Stimulated activated naive B cell treated with anti-CD40 and anti-IgM and Interleukin-4, amounts not matched to agents 10 μg/mL and 1 μg/mL and 100 μg/mL, for 72 hours (primary cell): Measurements from ENCODE around the gene SEMA6D.

Experiments used
- ATAC-seq, 2 donors: fragments of 150-1000 bp; cut with Tn5 transposase; replicated peaks; 2 replicates each; pipeline ENCODE4 v1.10.0; 2021; ENCODE audit warnings: moderate library complexity in 1 of 2
- DNase-seq: peaks from one replicate; pipeline ENCODE4 v3.0.0; 2021
- H3K27ac Mint-ChIP-seq: one replicate; pipeline ENCODE4 v1.8.0; 2022; ENCODE audit warnings: mild to moderate bottlenecking, mixed read lengths
- H3K27me3 Mint-ChIP-seq, 2 donors: one replicate each; pipeline ENCODE4 v1.8.0; 2022; ENCODE audit warnings: mixed read lengths in 2 of 2
- H3K36me3 Mint-ChIP-seq, 2 donors: one replicate each; pipeline ENCODE4 v1.8.0; 2022; ENCODE audit warnings: mixed read lengths in 2 of 2, mild to moderate bottlenecking in 1 of 2
- H3K4me1 Mint-ChIP-seq, 2 donors: one replicate each; pipeline ENCODE4 v1.8.0; 2022; ENCODE audit warnings: mixed read lengths in 2 of 2, mild to moderate bottlenecking in 1 of 2
- H3K4me3 Mint-ChIP-seq, 2 donors: one replicate each; pipeline ENCODE4 v1.8.0; 2022; ENCODE audit warnings: mild to moderate bottlenecking in 2 of 2, mixed read lengths in 2 of 2, moderate library complexity in 1 of 2
- H3K9me3 Mint-ChIP-seq, 2 donors: one replicate each; pipeline ENCODE4 v1.8.0; 2022; ENCODE audit warnings: mixed read lengths in 2 of 2, mild to moderate bottlenecking in 1 of 2

Gene SEMA6D

GRCh38 chr15:47717036-47717612 lies at the start of gene SEMA6D:
Gene SEMA6D (plus strand): TSS chr15:47717505. CDS start chr15:47759799, 42,294 bp downstream.
- no peaks in the 10 kb centered on the region for H3K9me3 Mint-ChIP-seq
- H3K27me3 Mint-ChIP-seq = peaks cover 49 to 58% of the 10 kb centered on the region in 2 donors
- H3K4me1 Mint-ChIP-seq = peaks cover 7% of the 10 kb centered on the region in 2 donors
- no peak for ATAC-seq
- no peak for DNase-seq
- no peak within 1 kb of the TSS for H3K27ac Mint-ChIP-seq
- peak within 1 kb of the TSS; percentile 37 to 43 for H3K4me3 Mint-ChIP-seq
- no peaks in the 10 kb centered on the region for H3K36me3 Mint-ChIP-seq

- Mint-ChIP-seq H3K27ac (no peak overlapping the region), H3K36me3 (no peaks in the 10 kb centered on the region), H3K9me3 (peaks cover 0 to 1% of the 10 kb centered on the region in 2 donors), H3K27me3 (peaks cover 0 to 5% of the 10 kb centered on the region in 2 donors), H3K4me3 (no peak overlapping the region), H3K4me1 (no peaks in the 10 kb centered on the region)
- DNase-seq (no peak), ATAC-seq (no peak)
Observed at GRCh38 chr15:47669221-47669620, 48.1 kb upstream of the SEMA6D start.

- no peak overlapping the region for H3K4me3 Mint-ChIP-seq
- H3K4me1 Mint-ChIP-seq = no peaks in the 10 kb centered on the region
- ATAC-seq = no peak
- H3K9me3 Mint-ChIP-seq = no peaks in the 10 kb centered on the region
- DNase-seq = no peak
- H3K36me3 Mint-ChIP-seq = no peaks in the 10 kb centered on the region
- H3K27me3 Mint-ChIP-seq = peaks cover 0 to 5% of the 10 kb centered on the region in 2 donors
- H3K27ac Mint-ChIP-seq = no peak overlapping the region
Observed at GRCh38 chr15:47670365-47670764, 46.9 kb upstream of the SEMA6D start.

- Mint-ChIP-seq H3K4me3 (no peak overlapping the region), H3K36me3 (no peaks in the 10 kb centered on the region), H3K9me3 (no peaks in the 10 kb centered on the region), H3K27ac (no peak overlapping the region), H3K27me3 (peaks cover 0 to 5% of the 10 kb centered on the region in 2 donors), H3K4me1 (no peaks in the 10 kb centered on the region)
- DNase-seq = no peak
- ATAC-seq = no peak
Observed at GRCh38 chr15:47673232-47673761, 44.0 kb upstream of the SEMA6D start.

- H3K36me3 Mint-ChIP-seq = no peaks in the 10 kb centered on the region
- no peak for ATAC-seq
- H3K4me3 Mint-ChIP-seq = no peak overlapping the region
- no peak overlapping the region for H3K27ac Mint-ChIP-seq
- DNase-seq = no peak
- no peaks in the 10 kb centered on the region for H3K4me1 Mint-ChIP-seq
- H3K27me3 Mint-ChIP-seq = peaks cover 0 to 5% of the 10 kb centered on the region in 2 donors
- no peaks in the 10 kb centered on the region for H3K9me3 Mint-ChIP-seq
Observed at GRCh38 chr15:47674586-47675232, 42.6 kb upstream of the SEMA6D start.

- H3K36me3 Mint-ChIP-seq = no peaks in the 10 kb centered on the region
- H3K9me3 Mint-ChIP-seq = no peaks in the 10 kb centered on the region
- ATAC-seq (no peak), DNase-seq (no peak)
- H3K4me1 Mint-ChIP-seq = no peaks in the 10 kb centered on the region
- H3K4me3 Mint-ChIP-seq = no peak overlapping the region
- no peak overlapping the region for H3K27ac Mint-ChIP-seq
- peaks cover 0 to 5% of the 10 kb centered on the region in 2 donors for H3K27me3 Mint-ChIP-seq
Observed at GRCh38 chr15:47675735-47676134, 41.6 kb upstream of the SEMA6D start.

- DNase-seq (no peak), ATAC-seq (no peak)
- no peaks in the 10 kb centered on the region for H3K4me1 Mint-ChIP-seq
- no peak overlapping the region for H3K4me3 Mint-ChIP-seq
- H3K9me3 Mint-ChIP-seq = no peaks in the 10 kb centered on the region
- H3K36me3 Mint-ChIP-seq = no peaks in the 10 kb centered on the region
- no peak overlapping the region for H3K27ac Mint-ChIP-seq
- H3K27me3 Mint-ChIP-seq = no peaks in the 10 kb centered on the region
Observed at GRCh38 chr15:47678040-47678439, 39.3 kb upstream of the SEMA6D start.

GRCh38 chr15:47682661-47683060 lies 34.6 kb upstream of the SEMA6D start:
- no peaks in the 10 kb centered on the region for H3K4me1 Mint-ChIP-seq
- no peaks in the 10 kb centered on the region for H3K36me3 Mint-ChIP-seq
- H3K27ac Mint-ChIP-seq = no peak overlapping the region
- H3K9me3 Mint-ChIP-seq = no peaks in the 10 kb centered on the region
- ATAC-seq = no peak
- no peak for DNase-seq
- no peak overlapping the region for H3K4me3 Mint-ChIP-seq
- no peaks in the 10 kb centered on the region for H3K27me3 Mint-ChIP-seq

GRCh38 chr15:47685141-47685870 lies 32.0 kb upstream of the SEMA6D start:
- H3K4me1 Mint-ChIP-seq = no peaks in the 10 kb centered on the region
- H3K4me3 Mint-ChIP-seq = no peak overlapping the region
- DNase-seq (no peak), ATAC-seq (no peak)
- H3K36me3 Mint-ChIP-seq = no peaks in the 10 kb centered on the region
- no peaks in the 10 kb centered on the region for H3K9me3 Mint-ChIP-seq
- H3K27ac Mint-ChIP-seq = no peak overlapping the region
- no peaks in the 10 kb centered on the region for H3K27me3 Mint-ChIP-seq

- no peak for DNase-seq
- Mint-ChIP-seq H3K4me1 (no peaks in the 10 kb centered on the region), H3K27ac (no peak overlapping the region), H3K4me3 (no peak overlapping the region), H3K27me3 (no peaks in the 10 kb centered on the region), H3K36me3 (no peaks in the 10 kb centered on the region), H3K9me3 (no peaks in the 10 kb centered on the region)
- ATAC-seq = no peak
Observed at GRCh38 chr15:47688573-47689086, 28.7 kb upstream of the SEMA6D start.

- Mint-ChIP-seq H3K27me3 (no peaks in the 10 kb centered on the region), H3K36me3 (no peaks in the 10 kb centered on the region), H3K27ac (no peak overlapping the region), H3K4me3 (no peak overlapping the region), H3K9me3 (no peaks in the 10 kb centered on the region), H3K4me1 (no peaks in the 10 kb centered on the region)
- DNase-seq = no peak
- no peak for ATAC-seq
Observed at GRCh38 chr15:47689660-47690059, 27.6 kb upstream of the SEMA6D start.

GRCh38 chr15:47691882-47692281 lies 25.4 kb upstream of the SEMA6D start:
- Mint-ChIP-seq H3K27me3 (no peaks in the 10 kb centered on the region), H3K4me1 (no peaks in the 10 kb centered on the region), H3K4me3 (no peak overlapping the region), H3K9me3 (no peaks in the 10 kb centered on the region), H3K36me3 (no peaks in the 10 kb centered on the region), H3K27ac (no peak overlapping the region)
- ATAC-seq (no peak), DNase-seq (no peak)

- Mint-ChIP-seq H3K36me3 (no peaks in the 10 kb centered on the region), H3K4me3 (no peak overlapping the region), H3K27me3 (no peaks in the 10 kb centered on the region), H3K9me3 (no peaks in the 10 kb centered on the region), H3K27ac (no peak overlapping the region), H3K4me1 (no peaks in the 10 kb centered on the region)
- DNase-seq (no peak), ATAC-seq (no peak)
Observed at GRCh38 chr15:47696351-47696750, 21.0 kb upstream of the SEMA6D start.

GRCh38 chr15:47705281-47705997 lies 11.9 kb upstream of the SEMA6D start:
- Mint-ChIP-seq H3K27ac (no peak overlapping the region), H3K27me3 (peaks cover 4 to 6% of the 10 kb centered on the region in 2 donors), H3K4me3 (no peak overlapping the region), H3K9me3 (no peaks in the 10 kb centered on the region), H3K4me1 (no peaks in the 10 kb centered on the region), H3K36me3 (no peaks in the 10 kb centered on the region)
- ATAC-seq = no peak
- DNase-seq = no peak
